A549 (cell line): ENCODE data around the gene PTGR3.

ENCODE experiments used
- CTCF ChIP-seq: fragments of >200 bp; sonication (Bioruptor Twin); formaldehyde crosslinking; IDR thresholded peaks from 3 replicates; pipeline ENCODE4 v1.5.1; 2016
- EP300 ChIP-seq, 2 experiments: fragments of >200 bp; sonication (Bioruptor Twin); formaldehyde crosslinking; IDR thresholded peaks; 2 replicates in 1 of 2; 3 replicates in 1 of 2; pipeline ENCODE4 v1.6.1; 2016 to 2017
- FOXS1 ChIP-seq: fragments of 250-450 bp; sonication (Bioruptor Pico); IDR thresholded peaks from 2 replicates; pipeline ENCODE4 v1.5.0; 2020; ENCODE audit warnings: mild to moderate bottlenecking, moderate library complexity
- NPAS2 ChIP-seq: fragments of 250-450 bp; sonication (Bioruptor Pico); IDR thresholded peaks from 2 replicates; pipeline ENCODE4 v1.8.0; 2022; ENCODE audit warnings: mild to moderate bottlenecking, moderate library complexity, borderline replicate concordance
- REST ChIP-seq: fragments of 200-600 bp; sonication (generic); IDR thresholded peaks from 2 replicates; pipeline ENCODE4 v1.6.1; 2016; ENCODE audit warnings: antibody characterized with exemption, mild to moderate bottlenecking, moderate library complexity
- RFX5 ChIP-seq: fragments of 450-650 bp; IDR thresholded peaks from 2 replicates; pipeline ENCODE4 v1.7.1; 2014; ENCODE audit warnings: antibody characterized with exemption, mild to moderate bottlenecking, moderate library complexity
- TF ChIP-seq, protein P1 (sequence below): IDR thresholded peaks from 2 replicates; pipeline ENCODE4 v1.6.1; 2012

DNA sequence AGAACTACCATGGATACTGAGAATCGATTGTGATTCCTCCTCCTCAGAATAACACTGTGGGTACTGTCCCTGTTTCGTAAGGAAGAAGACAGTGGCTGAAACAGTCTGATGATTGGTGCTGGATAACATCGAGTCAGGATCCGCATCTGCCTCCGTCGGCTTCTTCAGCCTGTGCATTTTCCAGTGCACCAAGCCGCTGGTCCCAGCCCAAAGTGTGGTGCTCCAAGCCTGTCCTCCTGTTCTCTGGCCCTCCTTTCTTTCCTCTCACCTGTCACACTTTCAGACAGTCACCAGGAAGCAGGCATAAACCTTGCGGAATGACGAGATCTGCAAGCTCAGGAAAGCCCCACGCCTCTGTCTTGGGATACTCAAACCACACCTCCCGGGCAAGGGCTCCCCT is 30.6 kb downstream of the PTGR3 start:
- no peak for TF ChIP-seq RFX5
- no peak for TF ChIP-seq CTCF
- no peak for TF ChIP-seq REST
- TF ChIP-seq, protein P1, sequence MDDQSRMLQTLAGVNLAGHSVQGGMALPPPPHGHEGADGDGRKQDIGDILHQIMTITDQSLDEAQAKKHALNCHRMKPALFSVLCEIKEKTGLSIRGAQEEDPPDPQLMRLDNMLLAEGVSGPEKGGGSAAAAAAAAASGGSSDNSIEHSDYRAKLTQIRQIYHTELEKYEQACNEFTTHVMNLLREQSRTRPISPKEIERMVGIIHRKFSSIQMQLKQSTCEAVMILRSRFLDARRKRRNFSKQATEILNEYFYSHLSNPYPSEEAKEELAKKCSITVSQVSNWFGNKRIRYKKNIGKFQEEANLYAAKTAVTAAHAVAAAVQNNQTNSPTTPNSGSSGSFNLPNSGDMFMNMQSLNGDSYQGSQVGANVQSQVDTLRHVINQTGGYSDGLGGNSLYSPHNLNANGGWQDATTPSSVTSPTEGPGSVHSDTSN = no peak
- TF ChIP-seq EP300 (IDR thresholded peaks at IDR 0.05) = no peak
- TF ChIP-seq FOXS1 (CRISPR knock-in tag) = no peak
- TF ChIP-seq NPAS2 = no peak
